B cell (primary cell): ENCODE measurements around the gene SALL4.

Experiments used
- EZH2 ChIP-seq: IDR thresholded peaks from 2 replicates; pipeline ENCODE4 v1.6.1; 2012; ENCODE audit warnings: borderline replicate concordance, low read depth, mild to moderate bottlenecking, moderate library complexity, low read length; ENCODE audit not compliant: insufficient read depth, poor library complexity, severe bottlenecking
- TF ChIP-seq, protein P1 (sequence below): fragments of 200-600 bp; IDR thresholded peaks from one replicate; pipeline ENCODE4 v1.8.0; 2022; ENCODE audit warnings: antibody characterized with exemption, mild to moderate bottlenecking

DNA sequence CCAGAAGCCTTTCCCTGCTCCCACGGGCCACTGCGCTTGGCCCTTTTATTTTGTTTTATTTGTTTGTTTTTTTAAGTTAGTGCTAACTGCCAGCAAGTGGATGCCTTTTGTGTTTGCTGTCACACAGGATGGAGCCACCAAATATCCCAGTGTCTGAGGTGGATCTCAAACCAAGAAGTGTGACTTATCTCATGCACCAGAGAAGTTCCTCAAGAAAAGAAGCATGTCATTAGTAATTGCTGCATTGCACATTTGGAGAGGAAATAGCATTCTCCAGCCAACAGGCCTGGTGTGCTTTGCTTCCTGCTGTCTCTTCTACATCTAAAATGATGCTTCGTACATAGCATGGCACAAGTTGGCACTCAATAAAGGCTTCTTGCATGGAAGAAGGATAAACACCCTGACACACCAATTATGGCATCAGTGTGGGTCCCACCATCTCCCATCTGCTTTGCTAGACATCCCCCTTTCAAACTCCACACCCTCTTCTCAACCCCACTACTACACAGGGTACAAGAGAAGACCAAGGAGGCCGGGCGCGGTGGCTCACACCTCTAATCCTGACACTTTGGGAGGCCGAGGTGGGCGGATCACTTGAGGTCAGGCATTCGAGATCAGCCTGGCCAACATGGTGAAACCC is 32.2 kb downstream of the SALL4 start:
- no peak for TF ChIP-seq EZH2
- TF ChIP-seq, protein P1, sequence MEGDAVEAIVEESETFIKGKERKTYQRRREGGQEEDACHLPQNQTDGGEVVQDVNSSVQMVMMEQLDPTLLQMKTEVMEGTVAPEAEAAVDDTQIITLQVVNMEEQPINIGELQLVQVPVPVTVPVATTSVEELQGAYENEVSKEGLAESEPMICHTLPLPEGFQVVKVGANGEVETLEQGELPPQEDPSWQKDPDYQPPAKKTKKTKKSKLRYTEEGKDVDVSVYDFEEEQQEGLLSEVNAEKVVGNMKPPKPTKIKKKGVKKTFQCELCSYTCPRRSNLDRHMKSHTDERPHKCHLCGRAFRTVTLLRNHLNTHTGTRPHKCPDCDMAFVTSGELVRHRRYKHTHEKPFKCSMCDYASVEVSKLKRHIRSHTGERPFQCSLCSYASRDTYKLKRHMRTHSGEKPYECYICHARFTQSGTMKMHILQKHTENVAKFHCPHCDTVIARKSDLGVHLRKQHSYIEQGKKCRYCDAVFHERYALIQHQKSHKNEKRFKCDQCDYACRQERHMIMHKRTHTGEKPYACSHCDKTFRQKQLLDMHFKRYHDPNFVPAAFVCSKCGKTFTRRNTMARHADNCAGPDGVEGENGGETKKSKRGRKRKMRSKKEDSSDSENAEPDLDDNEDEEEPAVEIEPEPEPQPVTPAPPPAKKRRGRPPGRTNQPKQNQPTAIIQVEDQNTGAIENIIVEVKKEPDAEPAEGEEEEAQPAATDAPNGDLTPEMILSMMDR = no peak
